HEK293 (cell line): ENCODE data around the gene PDE9A.
A peak's percentile ranks its signal among the peaks of the same experiment; 100 is the strongest.
"Not testable (repeated sequence)": the region's sequence is repeated elsewhere in the genome, so short reads cannot be mapped to it uniquely, and the experiment has no call there.

ENCODE experiments used
- CTCF ChIA-PET: fragments of 350-600 bp; formaldehyde crosslinking; extraction: SDS; loops from one replicate; lab custom pipeline; 2021; ENCODE audit warnings: antibody characterized with exemption; lab: Yijun Ruan, JAX
- POLR2A ChIA-PET: fragments of 300-600 bp; formaldehyde crosslinking; extraction: SDS; loops from one replicate; lab custom pipeline; 2020; ENCODE audit warnings: antibody characterized with exemption, inconsistent platforms; lab: Yijun Ruan, JAX
- H3K27ac ChIP-seq: fragments of 200-500 bp; sonication (Bioruptor generic); 2 replicates; pipeline ENCODE4 v1.5.1; 2014; ENCODE audit warnings: low read depth, low read length, control low read depth, inconsistent platforms; ENCODE audit errors: extremely low read depth
- H3K36me3 ChIP-seq, 2 experiments: fragments of 200-500 bp in 1 of 2; sonication (Bioruptor generic) in 1 of 2; 1 replicate in 1 of 2; 2 replicates in 1 of 2; pipeline ENCODE4 v1.5.1; 2014 to 2017; ENCODE audit warnings: inconsistent platforms in 2 of 2, low read length in 2 of 2; ENCODE audit not compliant: control insufficient read depth in 2 of 2, insufficient read depth in 1 of 2
- H3K4me1 ChIP-seq: fragments of 200-500 bp; sonication (Bioruptor generic); 2 replicates; pipeline ENCODE4 v1.5.1; 2014; ENCODE audit warnings: mild to moderate bottlenecking, low read length, inconsistent platforms; ENCODE audit not compliant: control insufficient read depth, insufficient read depth
- H3K4me3 ChIP-seq: 2 replicates; pipeline ENCODE4 v1.5.1; 2011; ENCODE audit warnings: low read depth, mild to moderate bottlenecking, control low read depth, low read length, moderate library complexity
- H3K9me3 ChIP-seq: fragments of 200-500 bp; sonication (Bioruptor generic); 2 replicates; pipeline ENCODE4 v1.5.1; 2014; ENCODE audit warnings: low read depth, low read length, inconsistent platforms; ENCODE audit not compliant: control insufficient read depth, insufficient read depth
- MZF1 ChIP-seq: fragments of 450-650 bp; formaldehyde crosslinking; IDR thresholded peaks from 2 replicates; pipeline ENCODE4 v1.5.1; 2017; ENCODE audit warnings: missing biosample characterization, missing genetic modification characterization, borderline replicate concordance
- RBAK ChIP-seq: fragments of 450-650 bp; formaldehyde crosslinking; IDR thresholded peaks from 2 replicates; pipeline ENCODE4 v1.5.1; 2016; ENCODE audit warnings: missing biosample characterization, missing genetic modification characterization
- SETDB1 ChIP-seq: IDR thresholded peaks from one replicate; pipeline ENCODE4 v1.6.1; 2017; ENCODE audit warnings: mild to moderate bottlenecking, low read length, moderate library complexity, mixed read lengths; ENCODE audit not compliant: insufficient read length
- SP3 ChIP-seq: fragments of 450-650 bp; formaldehyde crosslinking; IDR thresholded peaks from 2 replicates; pipeline ENCODE4 v1.5.1; 2016; ENCODE audit warnings: missing biosample characterization, missing genetic modification characterization
- TRIM28 ChIP-seq: IDR thresholded peaks from 2 replicates; pipeline ENCODE4 v1.6.1; 2011; ENCODE audit warnings: low read length, control low read depth, borderline replicate concordance
- ZBTB21 ChIP-seq: fragments of 450-650 bp; formaldehyde crosslinking; IDR thresholded peaks from 2 replicates; pipeline ENCODE4 v1.5.1; 2017; ENCODE audit warnings: missing biosample characterization, missing genetic modification characterization
- ZNF10 ChIP-seq: fragments of 450-650 bp; formaldehyde crosslinking; IDR thresholded peaks from 2 replicates; pipeline ENCODE4 v1.5.1; 2017; ENCODE audit warnings: missing biosample characterization, missing genetic modification characterization
- ZNF174 ChIP-seq: fragments of 450-650 bp; formaldehyde crosslinking; IDR thresholded peaks from 2 replicates; pipeline ENCODE4 v1.5.0; 2017; ENCODE audit warnings: missing biosample characterization, mild to moderate bottlenecking, missing genetic modification characterization
- ZNF19 ChIP-seq: fragments of 450-650 bp; formaldehyde crosslinking; IDR thresholded peaks from 2 replicates; pipeline ENCODE4; 2016; ENCODE audit warnings: missing biosample characterization, missing genetic modification characterization, low read depth
- ZNF48 ChIP-seq: fragments of 450-650 bp; formaldehyde crosslinking; IDR thresholded peaks from 2 replicates; pipeline ENCODE4 v1.5.1; 2016; ENCODE audit warnings: missing biosample characterization, missing genetic modification characterization
- ZNF529 ChIP-seq: fragments of 450-650 bp; formaldehyde crosslinking; IDR thresholded peaks from 2 replicates; pipeline ENCODE4 v1.5.1; 2017; ENCODE audit warnings: missing genetic modification characterization, missing biosample characterization; ENCODE audit not compliant: insufficient replicate concordance
- ZNF585B ChIP-seq: fragments of 450-650 bp; formaldehyde crosslinking; IDR thresholded peaks from 2 replicates; pipeline ENCODE4 v1.5.1; 2016; ENCODE audit warnings: missing biosample characterization, missing genetic modification characterization
- ZNF658 ChIP-seq: fragments of 450-650 bp; formaldehyde crosslinking; IDR thresholded peaks from 2 replicates; pipeline ENCODE4; 2016; ENCODE audit warnings: missing biosample characterization, missing genetic modification characterization
- ZNF677 ChIP-seq: fragments of 450-650 bp; IDR thresholded peaks from 2 replicates; pipeline ENCODE4 v1.5.0; 2018; ENCODE audit warnings: missing biosample characterization, mild to moderate bottlenecking, missing genetic modification characterization, moderate library complexity
- ZNF747 ChIP-seq: fragments of 450-650 bp; formaldehyde crosslinking; IDR thresholded peaks from 2 replicates; pipeline ENCODE4 v1.5.1; 2016; ENCODE audit warnings: missing biosample characterization, missing genetic modification characterization
- TF ChIP-seq, protein P1 (sequence below): IDR thresholded peaks from 2 replicates; pipeline ENCODE4 v1.6.1; 2011; ENCODE audit warnings: mild to moderate bottlenecking, low read depth, low read length, borderline replicate concordance
- TF ChIP-seq, protein P2 (sequence below): fragments of 450-650 bp; IDR thresholded peaks from 2 replicates; pipeline ENCODE4 v1.5.1; 2018; ENCODE audit warnings: missing biosample characterization, mild to moderate bottlenecking, missing genetic modification characterization
- TF ChIP-seq, protein P3 (sequence below): fragments of 450-650 bp; formaldehyde crosslinking; IDR thresholded peaks from 2 replicates; pipeline ENCODE4 v1.5.1; 2016; ENCODE audit warnings: missing biosample characterization, missing genetic modification characterization
- TF ChIP-seq, protein P4 (sequence below): fragments of 450-650 bp; formaldehyde crosslinking; IDR thresholded peaks from 2 replicates; pipeline ENCODE4 v1.5.0; 2017; ENCODE audit warnings: missing biosample characterization, missing genetic modification characterization, borderline replicate concordance

The PDE9A gene

DNA sequence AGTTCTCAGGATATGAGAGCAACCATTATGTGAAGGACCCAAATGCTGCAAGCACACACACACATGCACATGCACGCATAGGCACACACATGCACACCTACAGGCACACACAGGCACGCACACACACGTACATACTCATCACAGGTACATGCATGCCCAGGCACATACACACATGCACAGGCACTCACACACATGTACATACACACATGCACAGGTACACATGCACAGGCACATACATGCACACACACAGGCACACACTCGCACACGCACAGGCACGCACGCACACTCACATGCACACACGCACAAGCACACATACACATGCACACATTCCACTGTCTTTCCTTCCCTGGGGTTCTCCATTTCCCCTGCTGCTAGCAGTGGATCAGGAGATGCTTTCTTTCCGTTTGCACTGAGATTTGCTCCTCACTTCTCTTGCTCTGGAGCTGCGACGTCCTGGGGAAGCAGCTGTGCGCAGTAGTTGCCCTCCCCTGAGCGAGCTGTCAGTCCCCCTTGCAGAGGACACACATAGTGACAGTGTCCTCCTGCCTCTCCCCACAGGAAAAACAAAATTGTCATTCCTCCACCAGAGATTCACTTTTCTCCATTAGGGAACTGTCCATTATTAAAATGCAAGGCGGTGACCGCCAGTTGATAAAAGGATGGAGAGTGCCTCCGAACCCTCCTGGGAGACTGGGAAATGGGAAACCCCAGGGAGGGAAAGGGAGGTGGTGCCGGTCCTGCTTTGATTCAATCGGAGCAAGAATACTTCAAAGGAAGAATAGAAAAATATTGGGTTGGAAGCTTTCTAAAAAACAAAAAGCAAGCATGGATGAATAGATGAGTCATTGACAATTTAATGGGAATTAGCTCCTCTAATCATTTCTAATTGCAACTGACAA is 156.4 kb downstream of the PDE9A start (continued):
- TF ChIP-seq MZF1 (no peak), ZNF48 (tag by site-specific recombination) (0 out of 2 replicates have a peak, but pooled peaks have one; percentile 48), ZNF174 (no peak), RBAK (tag by site-specific recombination) (no peak), ZNF10 (tag by site-specific recombination) (no peak)

DNA sequence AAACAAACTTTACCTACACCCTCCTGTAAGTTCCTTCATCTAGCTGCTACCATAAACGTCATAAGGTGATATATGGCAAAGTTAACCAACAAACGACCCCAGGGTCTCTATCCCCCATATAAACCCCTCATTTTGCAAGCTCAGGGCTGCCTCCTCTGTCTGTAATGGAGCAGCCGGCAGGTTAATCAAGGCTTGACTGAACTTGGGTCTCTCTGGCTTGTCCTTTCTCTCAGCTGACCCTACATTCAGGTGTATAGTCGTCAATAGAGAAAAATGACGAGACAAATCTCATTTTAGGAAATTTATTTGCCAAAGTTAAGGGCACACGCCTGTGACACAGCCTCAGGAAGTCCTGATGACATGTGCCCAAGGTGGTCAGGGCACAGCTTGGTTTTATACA is 158.5 kb downstream of the PDE9A start:
- CTCF ChIA-PET, result interaction anchor here (2.5 kb wide), 1 partner anchor 219 kb away, joined by 11 read pairs; no protein-coding TSS in a partner anchor
- POLR2A ChIA-PET, result no interaction called here
- Histone ChIP-seq H3K27ac (no peak overlapping the region), H3K4me1 (no peaks in the 10 kb centered on the region), H3K36me3 (no peaks in the 10 kb centered on the region), H3K4me3 (no peak overlapping the region), H3K9me3 (no peaks in the 10 kb centered on the region; the same call in 1 of the 2 replicates)
- TF ChIP-seq ZNF529 (tag by site-specific recombination) (no peak), ZNF677 (tag by site-specific recombination) (no peak), SETDB1 (no peak), TRIM28 (no peak), ZNF747 (tag by site-specific recombination) (no peak), ZNF585B (tag by site-specific recombination) (no peak), ZBTB21 (tag by site-specific recombination) (no peak), ZNF658 (tag by site-specific recombination) (no peak), SP3 (tag by site-specific recombination) (no peak), ZNF19 (tag by site-specific recombination) (no peak)
- TF ChIP-seq, protein P1, sequence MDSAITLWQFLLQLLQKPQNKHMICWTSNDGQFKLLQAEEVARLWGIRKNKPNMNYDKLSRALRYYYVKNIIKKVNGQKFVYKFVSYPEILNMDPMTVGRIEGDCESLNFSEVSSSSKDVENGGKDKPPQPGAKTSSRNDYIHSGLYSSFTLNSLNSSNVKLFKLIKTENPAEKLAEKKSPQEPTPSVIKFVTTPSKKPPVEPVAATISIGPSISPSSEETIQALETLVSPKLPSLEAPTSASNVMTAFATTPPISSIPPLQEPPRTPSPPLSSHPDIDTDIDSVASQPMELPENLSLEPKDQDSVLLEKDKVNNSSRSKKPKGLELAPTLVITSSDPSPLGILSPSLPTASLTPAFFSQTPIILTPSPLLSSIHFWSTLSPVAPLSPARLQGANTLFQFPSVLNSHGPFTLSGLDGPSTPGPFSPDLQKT, result no peak
- TF ChIP-seq, protein P2, sequence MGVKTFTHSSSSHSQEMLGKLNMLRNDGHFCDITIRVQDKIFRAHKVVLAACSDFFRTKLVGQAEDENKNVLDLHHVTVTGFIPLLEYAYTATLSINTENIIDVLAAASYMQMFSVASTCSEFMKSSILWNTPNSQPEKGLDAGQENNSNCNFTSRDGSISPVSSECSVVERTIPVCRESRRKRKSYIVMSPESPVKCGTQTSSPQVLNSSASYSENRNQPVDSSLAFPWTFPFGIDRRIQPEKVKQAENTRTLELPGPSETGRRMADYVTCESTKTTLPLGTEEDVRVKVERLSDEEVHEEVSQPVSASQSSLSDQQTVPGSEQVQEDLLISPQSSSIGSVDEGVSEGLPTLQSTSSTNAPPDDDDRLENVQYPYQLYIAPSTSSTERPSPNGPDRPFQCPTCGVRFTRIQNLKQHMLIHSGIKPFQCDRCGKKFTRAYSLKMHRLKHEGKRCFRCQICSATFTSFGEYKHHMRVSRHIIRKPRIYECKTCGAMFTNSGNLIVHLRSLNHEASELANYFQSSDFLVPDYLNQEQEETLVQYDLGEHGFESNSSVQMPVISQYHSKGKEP (tag by site-specific recombination), result no peak
- TF ChIP-seq, protein P3, sequence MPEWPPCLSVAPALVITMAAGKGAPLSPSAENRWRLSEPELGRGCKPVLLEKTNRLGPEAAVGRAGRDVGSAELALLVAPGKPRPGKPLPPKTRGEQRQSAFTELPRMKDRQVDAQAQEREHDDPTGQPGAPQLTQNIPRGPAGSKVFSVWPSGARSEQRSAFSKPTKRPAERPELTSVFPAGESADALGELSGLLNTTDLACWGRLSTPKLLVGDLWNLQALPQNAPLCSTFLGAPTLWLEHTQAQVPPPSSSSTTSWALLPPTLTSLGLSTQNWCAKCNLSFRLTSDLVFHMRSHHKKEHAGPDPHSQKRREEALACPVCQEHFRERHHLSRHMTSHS (tag by site-specific recombination), result no peak
- TF ChIP-seq, protein P4, sequence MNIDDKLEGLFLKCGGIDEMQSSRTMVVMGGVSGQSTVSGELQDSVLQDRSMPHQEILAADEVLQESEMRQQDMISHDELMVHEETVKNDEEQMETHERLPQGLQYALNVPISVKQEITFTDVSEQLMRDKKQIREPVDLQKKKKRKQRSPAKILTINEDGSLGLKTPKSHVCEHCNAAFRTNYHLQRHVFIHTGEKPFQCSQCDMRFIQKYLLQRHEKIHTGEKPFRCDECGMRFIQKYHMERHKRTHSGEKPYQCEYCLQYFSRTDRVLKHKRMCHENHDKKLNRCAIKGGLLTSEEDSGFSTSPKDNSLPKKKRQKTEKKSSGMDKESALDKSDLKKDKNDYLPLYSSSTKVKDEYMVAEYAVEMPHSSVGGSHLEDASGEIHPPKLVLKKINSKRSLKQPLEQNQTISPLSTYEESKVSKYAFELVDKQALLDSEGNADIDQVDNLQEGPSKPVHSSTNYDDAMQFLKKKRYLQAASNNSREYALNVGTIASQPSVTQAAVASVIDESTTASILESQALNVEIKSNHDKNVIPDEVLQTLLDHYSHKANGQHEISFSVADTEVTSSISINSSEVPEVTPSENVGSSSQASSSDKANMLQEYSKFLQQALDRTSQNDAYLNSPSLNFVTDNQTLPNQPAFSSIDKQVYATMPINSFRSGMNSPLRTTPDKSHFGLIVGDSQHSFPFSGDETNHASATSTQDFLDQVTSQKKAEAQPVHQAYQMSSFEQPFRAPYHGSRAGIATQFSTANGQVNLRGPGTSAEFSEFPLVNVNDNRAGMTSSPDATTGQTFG (tag by site-specific recombination), result no peak

DNA sequence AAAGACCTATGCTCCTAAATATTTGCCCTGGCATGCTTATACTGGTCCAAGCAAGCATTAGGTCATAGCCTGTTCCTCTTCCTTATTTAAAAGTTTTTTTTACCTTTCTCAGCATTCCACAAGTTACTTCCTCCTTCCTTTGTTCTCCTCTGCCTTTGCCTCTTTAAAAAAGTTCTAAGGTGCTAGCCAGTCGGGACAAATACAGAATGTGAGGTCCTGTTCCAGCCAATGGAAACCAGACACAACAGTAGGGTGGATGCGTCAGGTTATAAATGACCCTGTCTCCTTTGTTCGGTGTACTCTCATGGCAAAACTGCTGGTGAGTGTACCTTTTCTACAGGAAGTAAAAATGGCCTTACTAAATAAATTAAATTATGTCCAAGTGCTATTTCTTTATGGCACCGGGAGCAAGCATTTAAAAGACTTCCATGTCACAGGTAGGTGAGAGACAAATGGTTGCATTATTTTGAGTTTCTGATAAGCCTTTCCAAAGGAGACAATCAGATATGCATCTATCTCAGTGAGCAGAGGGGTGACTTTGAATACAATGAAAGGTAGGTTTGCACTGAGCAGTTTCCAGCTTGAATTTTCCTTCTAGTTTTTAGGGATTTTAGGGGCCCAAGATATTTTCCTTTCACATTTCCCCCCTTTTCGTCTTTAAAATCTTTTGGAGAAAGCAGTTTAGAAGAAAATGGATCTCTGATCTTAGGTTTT is 159.3 kb downstream of the PDE9A start:
- H3K4me1 ChIP-seq, H3K27ac ChIP-seq, H3K9me3 ChIP-seq, H3K4me3 ChIP-seq, POLR2A ChIA-PET, H3K36me3 ChIP-seq: not testable (repeated sequence)
- CTCF ChIA-PET, result interaction anchor here (1.2 to 2.5 kb wide), 2 partner anchors 21 to 219 kb away, joined by 5 to 11 read pairs; no protein-coding TSS in a partner anchor
